ENCODE results near the gene MCRIP1.

MCRIP1 gene

GRCh38 chr17:81858967-81859905 lies 26.1 kb upstream of the MCRIP1 start:
- peaks cover 43% of the 10 kb centered on the region for H3K36me3 ChIP-seq (ENCODE audit: insufficient read depth, low read length)
- H3K9me3 ChIP-seq (ENCODE audit: low read length) = no peaks in the 10 kb centered on the region
- H3K4me1 ChIP-seq (ENCODE audit: insufficient read depth, low read length) = peaks cover 31% of the 10 kb centered on the region
- peak overlapping the region; percentile 76 to 86 for H3K4me3 ChIP-seq (ENCODE audit: low read depth in 1 of 2, low read length in 2 of 2)
- no peaks in the 10 kb centered on the region for H3K27me3 ChIP-seq (ENCODE audit: control insufficient read depth in 1 of 2, insufficient read depth in 2 of 2, low read length in 2 of 2)
- peak overlapping the region; percentile 96 for H3K27ac ChIP-seq (ENCODE audit: low read depth, low read length)
- H3K9ac ChIP-seq (ENCODE audit: low read length) = peak overlapping the region; percentile 83

GRCh38 chr17:81858170-81858966 lies 25.3 kb upstream of the MCRIP1 start:
- H3K27ac ChIP-seq (ENCODE audit: low read depth, low read length) = no peak overlapping the region

GRCh38 chr17:81854974-81855774 lies 22.1 kb upstream of the MCRIP1 start:
- H3K27ac ChIP-seq (ENCODE audit: low read depth, low read length) = no peak overlapping the region
- H3K9me3 ChIP-seq (ENCODE audit: low read length) = no peaks in the 10 kb centered on the region
- H3K4me3 ChIP-seq (ENCODE audit: low read depth in 1 of 2, low read length in 2 of 2) = no peak overlapping the region
- peaks cover 17% of the 10 kb centered on the region for H3K4me1 ChIP-seq (ENCODE audit: insufficient read depth, low read length)
- H3K27me3 ChIP-seq (ENCODE audit: control insufficient read depth in 1 of 2, insufficient read depth in 2 of 2, low read length in 2 of 2) = no peaks in the 10 kb centered on the region
- H3K36me3 ChIP-seq (ENCODE audit: insufficient read depth, low read length) = peaks cover 66% of the 10 kb centered on the region
- H3K9ac ChIP-seq (ENCODE audit: low read length) = no peak overlapping the region

More at GRCh38 chr17:81858170-81858966, 25.3 kb upstream of the MCRIP1 start:
- Histone ChIP-seq H3K9ac (ENCODE audit: low read length) (no peak overlapping the region), H3K4me1 (ENCODE audit: insufficient read depth, low read length) (peaks cover 28% of the 10 kb centered on the region), H3K27me3 (ENCODE audit: control insufficient read depth in 1 of 2, insufficient read depth in 2 of 2, low read length in 2 of 2) (no peaks in the 10 kb centered on the region), H3K4me3 (ENCODE audit: low read depth in 1 of 2, low read length in 2 of 2) (no peak overlapping the region), H3K36me3 (ENCODE audit: insufficient read depth, low read length) (peaks cover 51% of the 10 kb centered on the region), H3K9me3 (ENCODE audit: low read length) (no peaks in the 10 kb centered on the region)

GRCh38 chr17:81852237-81852636 lies 19.1 kb upstream of the MCRIP1 start:
- no peaks in the 10 kb centered on the region for H3K4me1 ChIP-seq (ENCODE audit: insufficient read depth, low read length)
- no peak overlapping the region for H3K4me3 ChIP-seq (ENCODE audit: low read depth in 1 of 2, low read length in 2 of 2)
- no peaks in the 10 kb centered on the region for H3K9me3 ChIP-seq (ENCODE audit: low read length)
- no peak overlapping the region for H3K9ac ChIP-seq (ENCODE audit: low read length)
- H3K27me3 ChIP-seq (ENCODE audit: control insufficient read depth in 1 of 2, insufficient read depth in 2 of 2, low read length in 2 of 2) = no peaks in the 10 kb centered on the region
- H3K27ac ChIP-seq (ENCODE audit: low read depth, low read length) = no peak overlapping the region
- peaks cover 49% of the 10 kb centered on the region for H3K36me3 ChIP-seq (ENCODE audit: insufficient read depth, low read length)

- no peak overlapping the region for H3K27ac ChIP-seq (ENCODE audit: low read depth, low read length)
- peaks cover 57% of the 10 kb centered on the region for H3K36me3 ChIP-seq (ENCODE audit: insufficient read depth, low read length)
- H3K4me3 ChIP-seq (ENCODE audit: low read depth in 1 of 2, low read length in 2 of 2) = no peak overlapping the region
- H3K4me1 ChIP-seq (ENCODE audit: insufficient read depth, low read length) = no peaks in the 10 kb centered on the region
- H3K27me3 ChIP-seq (ENCODE audit: control insufficient read depth in 1 of 2, insufficient read depth in 2 of 2, low read length in 2 of 2) = no peaks in the 10 kb centered on the region
- H3K9ac ChIP-seq (ENCODE audit: low read length) = no peak overlapping the region
- no peaks in the 10 kb centered on the region for H3K9me3 ChIP-seq (ENCODE audit: low read length)
Observed at GRCh38 chr17:81851423-81851822, 18.3 kb upstream of the MCRIP1 start.

GRCh38 chr17:81849457-81849856 lies 16.4 kb upstream of the MCRIP1 start:
- H3K9me3 ChIP-seq (ENCODE audit: low read length) = no peaks in the 10 kb centered on the region
- no peak overlapping the region for H3K9ac ChIP-seq (ENCODE audit: low read length)
- H3K36me3 ChIP-seq (ENCODE audit: insufficient read depth, low read length) = peaks cover 62% of the 10 kb centered on the region
- H3K4me3 ChIP-seq (ENCODE audit: low read depth in 1 of 2, low read length in 2 of 2) = no peak overlapping the region
- no peaks in the 10 kb centered on the region for H3K4me1 ChIP-seq (ENCODE audit: insufficient read depth, low read length)
- H3K27ac ChIP-seq (ENCODE audit: low read depth, low read length) = no peak overlapping the region
- no peaks in the 10 kb centered on the region for H3K27me3 ChIP-seq (ENCODE audit: control insufficient read depth in 1 of 2, insufficient read depth in 2 of 2, low read length in 2 of 2)

GRCh38 chr17:81846743-81847689 lies 13.9 kb upstream of the MCRIP1 start:
- H3K4me3 ChIP-seq (ENCODE audit: low read depth in 1 of 2, low read length in 2 of 2) = no peak overlapping the region
- H3K27ac ChIP-seq (ENCODE audit: low read depth, low read length) = no peak overlapping the region
- H3K9ac ChIP-seq (ENCODE audit: low read length) = no peak overlapping the region
- H3K9me3 ChIP-seq (ENCODE audit: low read length) = no peaks in the 10 kb centered on the region
- H3K36me3 ChIP-seq (ENCODE audit: insufficient read depth, low read length) = peaks cover 61% of the 10 kb centered on the region
- H3K4me1 ChIP-seq (ENCODE audit: insufficient read depth, low read length) = no peaks in the 10 kb centered on the region
- H3K27me3 ChIP-seq (ENCODE audit: control insufficient read depth in 1 of 2, insufficient read depth in 2 of 2, low read length in 2 of 2) = no peaks in the 10 kb centered on the region

- no peaks in the 10 kb centered on the region for H3K27me3 ChIP-seq (ENCODE audit: control insufficient read depth in 1 of 2, insufficient read depth in 2 of 2, low read length in 2 of 2)
- no peak overlapping the region for H3K4me3 ChIP-seq (ENCODE audit: low read depth in 1 of 2, low read length in 2 of 2)
- H3K27ac ChIP-seq (ENCODE audit: low read depth, low read length) = no peak overlapping the region
- H3K9ac ChIP-seq (ENCODE audit: low read length) = no peak overlapping the region
- no peaks in the 10 kb centered on the region for H3K9me3 ChIP-seq (ENCODE audit: low read length)
- H3K36me3 ChIP-seq (ENCODE audit: insufficient read depth, low read length) = peaks cover 52% of the 10 kb centered on the region
- H3K4me1 ChIP-seq (ENCODE audit: insufficient read depth, low read length) = no peaks in the 10 kb centered on the region
Observed at GRCh38 chr17:81845881-81846742, 13.0 kb upstream of the MCRIP1 start.

GRCh38 chr17:81845361-81845760 lies 12.3 kb upstream of the MCRIP1 start:
- no peaks in the 10 kb centered on the region for H3K27me3 ChIP-seq (ENCODE audit: control insufficient read depth in 1 of 2, insufficient read depth in 2 of 2, low read length in 2 of 2)
- no peaks in the 10 kb centered on the region for H3K4me1 ChIP-seq (ENCODE audit: insufficient read depth, low read length)
- H3K9me3 ChIP-seq (ENCODE audit: low read length) = no peaks in the 10 kb centered on the region
- H3K4me3 ChIP-seq (ENCODE audit: low read depth in 1 of 2, low read length in 2 of 2) = no peak overlapping the region
- peaks cover 51% of the 10 kb centered on the region for H3K36me3 ChIP-seq (ENCODE audit: insufficient read depth, low read length)
- H3K27ac ChIP-seq (ENCODE audit: low read depth, low read length) = no peak overlapping the region
- H3K9ac ChIP-seq (ENCODE audit: low read length) = no peak overlapping the region

GRCh38 chr17:81844887-81845286 lies 11.8 kb upstream of the MCRIP1 start:
- H3K36me3 ChIP-seq (ENCODE audit: insufficient read depth, low read length) = peaks cover 51% of the 10 kb centered on the region

More at GRCh38 chr17:81844887-81845286, 11.8 kb upstream of the MCRIP1 start:
- Histone ChIP-seq H3K27ac (ENCODE audit: low read depth, low read length) (no peak overlapping the region), H3K4me1 (ENCODE audit: insufficient read depth, low read length) (no peaks in the 10 kb centered on the region), H3K9ac (ENCODE audit: low read length) (no peak overlapping the region), H3K4me3 (ENCODE audit: low read depth in 1 of 2, low read length in 2 of 2) (no peak overlapping the region), H3K27me3 (ENCODE audit: control insufficient read depth in 1 of 2, insufficient read depth in 2 of 2, low read length in 2 of 2) (no peaks in the 10 kb centered on the region), H3K9me3 (ENCODE audit: low read length) (no peaks in the 10 kb centered on the region)
